ENCODE measurements around the gene PTPRT.

Gene PTPRT

GRCh38 chr20:42093041-42093440 is 1096.7 kb downstream of the PTPRT start:
- DNase-seq (ENCODE audit: low read depth in 1 of 2, low spot score in 1 of 2) = no peak

DNA sequence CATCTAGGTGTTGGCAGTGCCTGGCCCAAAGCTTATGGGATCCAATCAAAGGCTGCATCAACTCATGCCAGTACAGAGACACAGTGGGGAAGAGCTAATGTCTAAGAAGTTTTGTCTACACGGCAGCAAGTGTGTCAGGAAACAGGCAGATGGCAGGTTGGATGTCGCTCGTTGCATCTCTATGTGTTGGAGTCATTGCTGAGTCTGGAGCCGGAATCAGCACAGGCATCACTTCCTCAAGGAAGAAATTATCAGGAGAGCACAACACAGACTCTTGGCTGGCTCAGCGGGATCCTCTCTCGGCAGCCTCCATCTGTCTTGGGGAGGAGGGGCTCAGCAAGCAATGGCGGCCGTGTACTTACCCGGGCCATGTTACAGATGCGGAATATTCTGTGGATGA is 1104.3 kb downstream of the PTPRT start:
- no peak for DNase-seq (ENCODE audit: low read depth in 1 of 2, low spot score in 1 of 2)

GRCh38 chr20:42083280-42083679 is 1106.4 kb downstream of the PTPRT start:
- DNase-seq (ENCODE audit: low read depth in 1 of 2, low spot score in 1 of 2) = no peak

- no peak for DNase-seq (ENCODE audit: low read depth in 1 of 2, low spot score in 1 of 2)
These were observed 1107.1 kb downstream of the PTPRT start for GRCh38 chr20:42082611-42083010.

DNA sequence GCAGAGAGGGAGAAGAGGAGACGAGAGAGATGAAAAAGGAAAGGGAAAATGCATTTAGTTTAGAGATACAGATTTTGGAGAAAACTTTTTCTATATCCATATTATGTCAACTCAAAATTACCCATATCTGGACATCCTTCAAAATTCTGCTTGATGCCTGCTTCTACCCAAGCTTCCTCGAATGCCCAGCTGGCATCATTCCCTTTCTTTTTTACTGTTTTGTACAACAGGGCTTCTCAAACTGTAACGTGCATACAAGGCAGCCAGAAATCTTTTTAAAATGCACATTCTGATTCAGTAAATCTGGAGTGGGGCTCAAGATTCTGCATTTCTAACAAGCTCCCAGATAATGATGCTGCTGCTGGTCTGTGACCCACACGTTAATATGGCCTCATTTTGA is 1108.8 kb downstream of the PTPRT start:
- DNase-seq (ENCODE audit: low read depth in 1 of 2, low spot score in 1 of 2) = no peak

DNA sequence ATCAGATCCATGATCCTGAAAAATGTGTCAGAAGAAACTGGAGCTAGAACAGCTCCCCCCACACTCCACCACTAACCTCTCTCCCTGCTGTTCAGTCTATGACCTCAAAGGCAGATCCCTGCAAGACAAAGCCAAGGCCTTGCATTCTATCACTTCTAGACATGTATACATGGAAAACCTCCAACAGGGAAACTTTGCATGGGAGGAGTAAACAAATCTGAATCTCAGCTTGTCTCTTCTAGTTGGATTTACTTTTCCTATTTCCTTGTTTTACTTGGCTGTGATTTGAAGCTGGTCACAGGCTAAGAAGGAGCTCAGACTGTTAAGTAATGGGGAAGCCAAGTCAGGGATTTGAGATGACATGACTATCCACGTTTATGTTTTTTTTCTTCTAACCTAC is 1114.8 kb downstream of the PTPRT start:
- DNase-seq (ENCODE audit: low read depth in 1 of 2, low spot score in 1 of 2) = no peak

DNA sequence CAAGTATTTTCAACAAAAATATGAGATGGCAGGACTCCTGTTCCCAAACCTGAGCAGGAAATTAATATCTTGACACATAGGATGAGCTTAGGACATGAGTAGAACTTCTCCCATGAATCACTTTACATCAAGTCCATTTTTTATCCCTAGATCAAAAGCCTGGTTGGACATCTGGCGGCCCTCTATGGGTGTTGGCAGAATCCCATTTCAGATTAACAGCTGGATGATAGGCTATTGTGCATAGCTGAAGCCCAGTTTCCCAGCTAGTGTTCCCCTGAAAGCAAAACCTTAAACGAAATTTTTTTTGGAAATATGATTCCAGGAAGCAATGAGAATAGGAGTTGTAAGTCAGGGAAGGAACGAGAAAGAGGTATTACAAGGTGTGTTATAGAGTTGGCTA is 1122.1 kb downstream of the PTPRT start:
- DNase-seq (ENCODE audit: low read depth in 1 of 2, low spot score in 1 of 2) = no peak

- no peak for DNase-seq (ENCODE audit: low read depth in 1 of 2, low spot score in 1 of 2)
These were observed 1122.5 kb downstream of the PTPRT start for GRCh38 chr20:42067174-42067573.

DNA sequence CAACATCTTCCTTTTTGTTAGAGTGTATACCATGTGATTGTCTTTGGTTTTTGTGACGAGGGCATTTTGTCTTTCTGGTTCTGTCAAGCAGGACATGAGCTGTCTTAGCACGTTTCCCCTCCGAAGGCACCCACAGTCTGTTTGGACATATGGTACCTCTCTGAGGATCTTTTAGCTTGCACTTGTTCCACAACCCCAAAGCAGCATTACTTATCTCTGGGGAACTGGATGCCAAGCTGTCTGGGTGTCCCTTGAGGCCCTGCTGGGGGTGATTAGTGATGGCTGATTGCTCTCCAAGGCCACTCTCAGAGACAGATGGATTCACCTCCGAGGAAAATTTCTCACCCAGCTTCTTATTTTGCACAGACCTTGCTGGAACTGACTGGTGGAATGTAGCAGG is 1126.6 kb downstream of the PTPRT start:
- DNase-seq (ENCODE audit: low read depth in 1 of 2, low spot score in 1 of 2) = no peak

DNA sequence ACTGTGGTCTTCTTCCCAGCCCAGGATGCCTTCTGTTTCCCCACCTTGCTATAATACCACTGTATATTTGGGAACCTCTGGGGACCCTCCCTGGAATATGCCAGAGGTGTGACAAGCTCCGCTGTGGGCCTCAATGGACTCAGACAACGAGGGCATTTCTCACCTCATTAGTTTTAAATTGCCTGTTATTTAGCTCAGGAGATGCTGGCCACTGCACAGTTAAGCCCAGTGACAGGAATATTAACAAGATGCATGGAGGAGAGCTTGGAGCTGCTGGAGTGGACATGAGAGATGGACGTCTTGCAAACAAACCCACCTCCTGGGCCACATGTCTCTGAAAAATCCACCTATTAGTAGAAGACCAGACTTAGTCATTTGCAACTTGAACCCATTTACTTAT is 1136.4 kb downstream of the PTPRT start:
- DNase-seq (ENCODE audit: low read depth in 1 of 2, low spot score in 1 of 2) = no peak

GRCh38 chr20:42051921-42052320 is 1137.8 kb downstream of the PTPRT start:
- DNase-seq (ENCODE audit: low read depth in 1 of 2, low spot score in 1 of 2) = no peak

DNA sequence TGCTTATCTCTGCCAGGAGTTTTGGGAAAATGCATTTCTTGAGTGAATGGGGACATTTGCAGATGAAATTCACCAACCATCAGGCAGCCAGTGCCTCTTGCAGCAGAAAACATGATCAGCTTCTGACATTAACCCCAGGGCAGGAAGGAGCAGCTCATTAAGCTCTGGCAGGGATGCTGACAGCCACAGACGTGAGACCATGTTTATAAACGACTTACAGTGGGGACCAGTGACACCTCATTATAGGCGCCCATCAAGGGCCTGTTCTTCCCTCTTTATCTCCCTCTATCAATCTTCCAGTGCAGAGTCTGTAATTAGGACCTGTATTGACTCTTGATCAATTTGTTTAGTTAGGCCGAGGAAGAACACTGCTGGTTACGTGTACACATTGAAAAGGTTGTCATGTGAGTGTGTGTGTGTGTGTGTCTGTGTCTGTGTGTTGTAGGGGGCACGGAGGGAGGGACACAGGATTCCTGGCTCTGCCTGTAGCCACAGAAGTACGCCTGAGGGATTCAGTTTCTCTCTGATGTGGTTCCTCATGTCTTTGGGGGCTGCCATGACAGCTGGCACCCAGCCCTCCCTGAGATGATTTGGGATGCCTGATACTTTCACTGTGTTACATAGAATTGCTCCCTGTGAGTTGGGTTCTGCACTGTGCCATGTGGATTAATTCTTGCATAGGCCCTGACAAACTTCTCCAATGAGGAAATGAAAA is 1143.2 kb downstream of the PTPRT start:
- no peak for DNase-seq (ENCODE audit: low read depth in 1 of 2, low spot score in 1 of 2)

- DNase-seq (ENCODE audit: low read depth in 1 of 2, low spot score in 1 of 2) = no peak
These were observed 1145.8 kb downstream of the PTPRT start for GRCh38 chr20:42043921-42044320.

- DNase-seq (ENCODE audit: low read depth in 1 of 2, low spot score in 1 of 2) = no peak
These were observed 1148.6 kb downstream of the PTPRT start for GRCh38 chr20:42041000-42041565.

- no peak for DNase-seq (ENCODE audit: low read depth in 1 of 2, low spot score in 1 of 2)
These were observed 1161.9 kb downstream of the PTPRT start for GRCh38 chr20:42027746-42028268.

DNA sequence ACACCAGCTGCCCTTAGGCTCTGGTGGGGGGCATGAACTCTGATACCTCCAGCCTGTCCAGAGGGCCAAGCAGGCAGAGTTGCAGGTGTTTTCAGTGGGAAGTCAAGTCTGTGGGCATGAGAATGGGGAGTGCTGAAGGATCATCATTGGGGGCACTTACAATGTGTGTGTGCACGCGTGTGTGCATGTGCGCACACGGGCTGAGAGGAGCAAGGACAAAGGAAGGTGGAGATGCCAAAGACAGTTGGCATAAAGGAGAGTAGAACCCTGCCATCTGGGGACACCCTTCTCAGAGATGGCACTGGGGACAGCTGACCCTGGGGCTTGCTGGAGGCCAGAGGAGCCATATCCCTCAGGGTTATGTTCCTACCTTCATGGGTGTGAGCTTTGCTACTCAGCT is 1163.1 kb downstream of the PTPRT start:
- no peak for DNase-seq (ENCODE audit: low read depth in 1 of 2, low spot score in 1 of 2)

DNA sequence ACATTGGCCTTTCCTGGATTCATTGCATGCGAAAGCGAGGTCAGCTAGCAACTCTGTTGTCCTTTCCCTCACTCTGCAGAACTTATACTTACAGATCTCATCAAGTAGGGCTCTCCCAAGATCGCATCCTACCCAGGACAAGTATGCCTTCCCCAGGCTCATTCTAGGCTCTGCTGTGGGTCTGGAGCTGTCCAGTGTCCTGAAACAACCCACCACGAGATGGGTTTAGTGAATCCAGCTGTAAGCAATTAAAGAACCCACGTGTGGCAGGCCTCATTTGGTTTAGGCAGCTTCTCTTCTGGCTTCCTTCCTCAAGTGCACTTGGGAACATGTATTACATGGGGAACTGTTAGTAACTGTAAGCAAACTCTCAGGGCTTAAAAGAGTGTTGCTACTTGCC is 1165.1 kb downstream of the PTPRT start:
- no peak for DNase-seq (ENCODE audit: low read depth in 1 of 2, low spot score in 1 of 2)

Data from activated CD4-positive, alpha-beta T cell treated with anti-CD3 and anti-CD28 coated beads, Interleukin-2, amount 50 U/mL, for 24 hours (primary cell).